Astrocyte (in vitro differentiated cells and primary cell): ENCODE data around the gene RPS14.

Experiments
- CTCF ChIP-seq: IDR thresholded peaks from 2 replicates; pipeline ENCODE4 v1.5.1; 2011; ENCODE audit warnings: low read depth, mild to moderate bottlenecking, inconsistent platforms, low read length, moderate library complexity; ENCODE audit not compliant: insufficient read depth
- EZH2 ChIP-seq: IDR thresholded peaks from 2 replicates; pipeline ENCODE4 v1.6.1; 2012; ENCODE audit warnings: mild to moderate bottlenecking, low read length, inconsistent platforms; ENCODE audit not compliant: insufficient read depth

- TF ChIP-seq CTCF = no peak
- TF ChIP-seq EZH2 = no peak
Measured at GRCh38 chr5:150397146-150397781, 52.3 kb downstream of the RPS14 start.
